GF-D8 (cell line): Measurements from ENCODE around the gene ADAMTS7.
"Not testable (repeated sequence)": the region's sequence is repeated elsewhere in the genome, so short reads cannot be mapped to it uniquely, and the experiment has no call there.

Experiments
- DNase-seq: peaks from one replicate; lab custom pipeline; 2025; lab: John Stamatoyannopoulos, UW

The ADAMTS7 gene

DNA sequence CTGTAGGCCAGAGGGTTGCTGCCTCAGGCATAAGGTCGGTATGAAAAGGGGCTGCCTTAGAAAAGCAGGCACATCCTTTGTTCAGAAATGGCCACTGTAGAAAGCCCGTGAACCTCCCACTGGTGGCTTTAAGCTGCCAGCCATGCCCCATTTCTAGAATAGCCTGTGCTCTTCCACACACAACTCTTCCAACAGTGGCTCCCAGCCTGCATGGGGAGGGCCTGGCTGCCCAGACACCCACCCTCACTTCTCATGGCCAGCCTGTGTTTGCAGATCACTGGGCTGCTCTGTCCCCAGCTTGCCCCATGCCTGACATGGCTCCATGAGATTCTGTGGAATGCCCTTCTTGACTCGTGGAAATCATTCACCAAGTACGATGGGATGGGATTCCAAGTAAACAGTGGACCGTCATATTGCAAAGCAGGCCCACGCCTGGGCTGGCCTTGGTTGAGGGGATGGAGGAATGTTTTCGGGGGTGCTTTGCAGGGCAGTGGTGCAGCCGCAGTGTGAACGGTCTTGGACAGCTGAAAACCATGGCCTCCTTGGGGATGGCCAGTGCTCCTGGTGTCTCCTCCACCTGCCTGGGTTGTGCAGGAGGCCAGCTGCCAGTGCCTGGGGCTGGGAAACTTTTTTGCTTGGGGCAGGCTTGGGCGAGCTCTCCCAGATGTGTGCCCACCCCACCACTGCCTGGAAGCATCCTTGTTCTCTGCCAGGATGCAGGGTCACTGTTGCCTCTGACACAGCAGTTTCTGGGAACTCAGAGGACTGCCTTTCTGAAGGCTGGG lies 57.3 kb downstream of the ADAMTS7 start:
- DNase-seq = not testable (repeated sequence)

DNA sequence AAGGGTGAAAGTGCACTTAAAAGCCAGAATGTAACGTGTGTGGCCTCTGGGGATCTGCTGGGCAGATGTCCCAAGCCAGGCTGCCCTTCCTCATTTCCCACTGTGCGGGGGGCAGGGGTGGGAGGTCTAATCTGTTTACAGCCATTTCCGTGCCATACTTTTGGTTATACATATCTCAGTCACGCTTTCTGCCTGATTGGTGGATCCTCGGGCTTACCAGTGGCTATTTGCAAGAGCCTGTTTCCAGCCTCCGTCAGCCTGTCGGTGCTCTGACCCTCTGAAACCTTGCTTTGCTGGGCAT lies 58.0 kb downstream of the ADAMTS7 start:
- DNase-seq = not testable (repeated sequence)

DNA sequence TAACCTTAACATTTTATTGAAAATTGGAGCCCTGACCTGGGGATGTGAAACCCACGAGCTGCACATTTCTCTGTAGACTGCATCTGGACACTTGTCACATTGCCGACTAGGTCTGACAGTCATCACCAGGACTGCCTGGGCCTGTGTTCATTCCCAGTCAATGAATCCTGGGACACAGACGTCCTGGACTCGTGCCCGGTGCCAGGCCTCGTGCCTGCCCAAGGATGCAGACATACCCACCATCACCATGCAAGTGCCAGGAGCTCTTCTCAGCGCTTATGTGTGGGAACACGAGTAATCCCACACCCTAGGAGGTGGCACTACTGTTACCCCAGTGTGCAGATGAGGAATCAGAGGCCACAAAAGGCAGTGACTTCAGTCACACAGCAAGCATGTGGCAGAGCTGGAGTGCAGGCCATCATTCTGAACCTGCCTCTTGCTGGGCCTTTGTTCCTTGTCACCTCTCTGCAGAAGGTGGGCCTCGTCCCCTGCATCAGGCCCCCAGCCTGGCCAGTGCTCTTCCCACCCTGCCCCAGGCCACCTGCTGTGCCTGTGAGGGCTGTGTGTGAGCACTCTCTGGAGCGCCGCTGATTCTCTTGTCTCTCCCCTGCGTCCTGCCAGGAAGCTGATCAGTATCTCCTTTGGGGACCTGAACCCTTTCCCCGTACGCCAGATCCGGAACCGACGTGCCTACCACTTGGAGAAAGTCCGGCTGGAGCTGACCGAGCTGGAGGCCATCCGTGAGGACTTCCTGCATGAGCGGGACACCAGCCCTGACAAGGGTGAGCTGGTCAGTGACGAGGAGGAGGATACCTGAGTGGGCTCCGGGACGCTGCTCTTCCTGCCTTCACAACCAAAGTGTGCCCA lies 58.5 kb downstream of the ADAMTS7 start:
- DNase-seq = no peak

- no peak for DNase-seq
Observed at GRCh38 chr15:78751602-78751979, 59.7 kb downstream of the ADAMTS7 start.

GRCh38 chr15:78750974-78751601 lies 60.2 kb downstream of the ADAMTS7 start:
- DNase-seq = peak; percentile 26

GRCh38 chr15:78750566-78750965 lies 60.7 kb downstream of the ADAMTS7 start:
- DNase-seq = no peak

DNA sequence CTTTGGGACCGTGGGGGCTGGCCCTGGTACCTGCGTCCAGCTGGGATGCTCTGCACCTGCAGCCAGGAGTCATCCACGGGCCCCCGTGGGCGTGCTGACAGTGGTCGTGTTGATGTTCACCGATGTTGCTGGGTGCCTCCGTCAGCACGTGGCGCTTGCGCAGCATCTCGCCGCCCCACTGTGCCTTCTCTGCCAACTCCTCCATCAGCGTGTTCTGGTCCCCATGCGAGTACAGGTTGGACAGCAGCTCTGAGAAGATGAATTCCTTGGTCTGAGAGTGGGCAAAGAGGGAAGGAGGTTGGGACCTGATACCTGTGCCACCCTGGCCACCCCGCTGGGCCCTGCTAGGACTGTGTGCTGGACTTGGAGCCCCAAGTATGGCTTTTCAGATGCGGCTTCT lies 61.4 kb downstream of the ADAMTS7 start:
- no peak for DNase-seq

DNA sequence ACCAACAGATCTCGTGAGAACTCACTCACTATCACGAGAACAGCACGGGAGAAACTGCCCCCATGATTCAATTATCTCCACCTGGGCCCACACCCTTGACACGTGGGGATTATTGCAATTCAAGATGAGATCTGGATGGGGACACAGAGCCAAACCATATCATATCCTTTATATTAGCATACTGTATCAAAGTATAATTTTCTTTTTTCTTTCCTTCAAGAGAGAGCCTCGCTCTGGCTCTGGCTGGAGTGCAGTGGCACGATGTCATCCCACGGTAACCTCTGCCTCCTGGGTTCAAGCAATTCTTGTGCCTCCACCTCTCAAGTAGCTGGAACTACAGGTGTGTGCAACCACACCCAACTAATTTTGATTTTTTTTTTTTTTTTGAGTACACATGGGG lies 63.4 kb downstream of the ADAMTS7 start:
- DNase-seq = not testable (repeated sequence)

DNA sequence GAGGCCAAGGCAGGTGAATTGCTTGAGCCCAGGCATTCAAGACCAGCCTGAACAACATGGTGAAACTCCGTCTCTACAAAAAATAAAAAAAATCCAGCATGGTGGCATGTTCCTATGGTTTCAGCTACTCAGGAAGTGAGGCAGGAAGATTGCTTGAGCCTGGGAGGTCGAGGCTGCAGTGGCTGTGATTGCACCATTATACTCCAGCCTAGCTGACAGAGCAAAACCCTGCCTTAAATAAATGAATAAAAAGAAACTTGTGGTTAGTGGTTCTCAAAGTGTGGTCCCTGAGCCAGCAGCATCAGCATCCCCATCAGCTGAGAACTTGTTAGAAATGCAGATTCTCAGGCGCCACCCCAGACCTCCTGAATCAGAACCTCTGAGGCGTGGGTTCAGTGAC lies 69.6 kb downstream of the ADAMTS7 start:
- DNase-seq = not testable (repeated sequence)

- DNase-seq = no peak
Observed at GRCh38 chr15:78740904-78741274, 70.4 kb downstream of the ADAMTS7 start.

DNA sequence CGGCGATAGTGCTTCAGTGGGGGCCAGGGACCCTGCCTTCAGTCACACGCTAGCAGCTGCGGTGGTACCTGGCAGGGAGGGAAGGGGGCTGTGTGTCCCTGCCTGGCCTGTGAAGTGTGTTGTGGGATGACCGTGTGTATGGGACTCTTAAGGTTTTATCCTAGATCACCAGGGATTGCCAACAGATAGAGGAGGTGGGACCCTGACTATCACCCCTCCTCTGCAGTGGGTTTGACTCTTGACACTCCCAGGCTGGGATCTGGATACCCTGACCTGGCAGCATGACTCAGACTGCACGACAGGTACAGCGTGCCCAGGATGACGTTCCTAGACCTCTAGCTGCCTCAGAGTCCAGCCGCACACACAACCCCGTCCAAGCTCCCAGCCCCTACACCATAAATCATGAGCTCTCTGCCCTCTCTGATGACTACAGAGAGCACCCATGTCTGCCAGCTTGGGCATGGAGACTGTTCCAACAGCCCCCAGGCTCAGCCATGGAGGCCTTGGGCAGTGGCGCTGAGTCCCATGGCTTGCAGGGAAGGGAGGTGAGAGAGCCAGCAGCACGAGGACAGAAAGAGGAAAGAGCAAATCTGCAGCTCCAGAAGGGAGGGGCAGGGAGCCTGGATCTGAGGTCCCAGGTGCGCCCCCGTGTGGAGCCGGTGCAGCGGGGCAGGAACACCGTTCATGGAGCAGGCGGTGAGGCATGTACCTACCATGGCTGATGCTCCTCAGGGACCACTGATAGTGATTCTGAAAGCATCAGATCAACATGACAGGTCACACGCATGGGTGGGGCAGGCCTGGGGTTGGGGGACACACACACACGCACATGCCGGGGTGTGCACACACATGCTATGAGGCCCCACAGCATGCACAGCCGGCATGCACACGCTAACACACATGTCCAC lies 71.0 kb downstream of the ADAMTS7 start:
- DNase-seq = peak; percentile 41

GRCh38 chr15:78739206-78739605 lies 72.1 kb downstream of the ADAMTS7 start:
- no peak for DNase-seq

DNA sequence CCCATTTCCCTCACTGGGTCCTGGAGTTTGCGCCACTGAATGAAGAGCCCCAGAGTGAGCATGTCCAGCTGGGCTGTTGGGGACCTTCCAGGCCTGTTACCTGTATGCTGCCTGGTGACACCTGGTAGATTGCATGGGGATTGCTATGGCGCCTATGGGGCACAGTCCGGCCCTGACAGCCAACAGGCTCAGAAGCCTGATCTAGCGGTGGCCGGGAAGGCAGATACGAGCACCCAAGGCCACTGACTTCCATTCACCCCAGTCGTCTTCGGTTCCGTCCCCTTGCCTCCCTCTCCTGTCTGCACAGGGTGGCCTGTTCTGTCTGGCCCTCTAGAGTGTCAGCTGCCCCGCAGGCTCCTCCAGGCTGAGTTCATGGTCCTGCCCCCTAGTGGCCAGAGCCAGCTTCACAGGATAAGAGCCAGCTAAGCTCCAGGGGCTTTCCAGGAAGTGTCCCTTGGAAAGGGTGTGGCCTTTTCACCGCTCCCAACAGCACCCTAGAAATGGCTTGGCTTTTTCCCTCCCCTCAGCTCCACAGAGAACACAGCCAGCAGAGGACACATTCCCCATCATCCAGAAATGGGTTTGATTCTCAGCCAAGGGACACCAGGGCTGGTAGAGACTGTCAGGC lies 73.2 kb downstream of the ADAMTS7 start:
- not testable (repeated sequence) for DNase-seq

DNA sequence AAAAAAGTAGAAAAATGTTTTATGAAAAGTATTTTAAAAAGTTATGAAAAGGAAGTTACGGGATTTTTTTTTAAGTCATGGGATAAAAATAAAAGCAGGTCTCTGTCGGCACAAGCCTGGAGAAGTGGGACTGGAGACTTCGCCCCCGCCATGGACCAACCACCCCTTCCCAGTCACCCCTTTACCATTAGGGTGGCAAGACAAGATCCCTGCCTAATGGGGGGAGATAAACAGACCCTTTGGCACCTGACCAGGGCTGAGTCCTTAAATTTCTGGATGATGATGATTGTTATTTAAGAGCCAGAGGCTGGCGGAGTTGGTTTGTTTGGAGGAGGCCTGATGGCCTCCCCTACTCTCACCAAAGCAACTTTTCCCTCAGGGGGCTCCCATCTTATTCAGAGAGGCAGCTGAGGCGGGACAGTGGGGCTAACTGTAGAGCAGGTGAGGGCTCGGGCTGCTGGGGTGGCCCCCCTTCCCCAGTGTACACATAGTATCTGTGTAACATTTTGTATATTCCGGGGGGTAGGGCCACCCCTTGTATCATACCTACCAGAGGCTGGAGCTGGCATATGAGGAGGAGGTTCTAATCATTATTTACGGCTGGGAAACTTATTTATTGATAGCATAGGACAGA lies 74.0 kb downstream of the ADAMTS7 start:
- DNase-seq = no peak

- not testable (repeated sequence) for DNase-seq
Observed at GRCh38 chr15:78736286-78736685, 75.0 kb downstream of the ADAMTS7 start.

GRCh38 chr15:78734451-78735064 lies 76.7 kb downstream of the ADAMTS7 start:
- DNase-seq = no peak

GRCh38 chr15:78732634-78733033 lies 78.6 kb downstream of the ADAMTS7 start:
- no peak for DNase-seq

DNA sequence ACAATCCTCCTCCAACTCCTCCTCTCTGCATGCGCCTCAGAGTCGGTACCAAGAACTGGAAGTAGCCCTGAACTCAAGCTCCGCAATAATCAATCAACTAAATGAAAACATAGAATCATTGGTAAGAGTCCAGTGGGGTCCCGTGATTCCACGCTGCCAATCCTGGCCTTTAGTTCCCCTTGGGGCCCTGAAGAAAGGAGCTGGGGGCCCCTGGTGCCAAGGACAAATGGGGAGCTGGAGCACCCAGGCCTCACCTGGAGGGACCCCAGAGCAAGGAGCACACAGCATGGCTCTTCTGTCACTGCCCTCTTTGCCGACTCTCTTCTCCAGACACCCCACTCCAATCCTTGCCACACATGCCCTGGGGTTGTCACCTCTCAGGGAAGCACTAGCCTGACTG lies 80.3 kb downstream of the ADAMTS7 start:
- DNase-seq = no peak

DNA sequence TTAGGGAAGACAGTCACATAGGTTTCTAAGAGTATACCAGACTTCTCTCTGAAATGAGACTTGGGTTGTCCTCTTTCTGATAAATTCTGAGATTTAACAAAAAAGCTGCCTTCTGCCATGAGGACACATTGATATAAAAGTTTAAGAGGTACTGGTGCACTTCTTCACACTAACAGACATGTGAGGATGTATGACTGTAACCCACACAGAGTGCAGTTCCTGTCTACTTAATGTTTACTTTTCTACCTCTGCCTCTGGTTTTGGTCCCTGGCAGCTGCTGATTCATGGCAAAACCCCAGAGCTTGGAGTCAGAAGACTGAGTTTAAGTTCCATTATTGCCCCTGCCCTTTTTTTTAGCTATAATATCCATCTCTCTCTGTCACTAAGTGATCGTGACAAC lies 82.8 kb downstream of the ADAMTS7 start:
- DNase-seq = not testable (repeated sequence)

- DNase-seq = no peak
Observed at GRCh38 chr15:78727561-78727960, 83.7 kb downstream of the ADAMTS7 start.
